ENCODE results near the gene CYB5D1. TPM values are rescaled to one million over a fixed set of nuclear protein-coding genes. Genes with fewer than 3 reads are reported as not detected.
A peak's percentile ranks its signal among the peaks of the same experiment; 100 is the strongest.

The CYB5D1 gene
- total RNA-seq, 2 donors from 2014 or later, result 5.7 to 16.5 TPM

DNA sequence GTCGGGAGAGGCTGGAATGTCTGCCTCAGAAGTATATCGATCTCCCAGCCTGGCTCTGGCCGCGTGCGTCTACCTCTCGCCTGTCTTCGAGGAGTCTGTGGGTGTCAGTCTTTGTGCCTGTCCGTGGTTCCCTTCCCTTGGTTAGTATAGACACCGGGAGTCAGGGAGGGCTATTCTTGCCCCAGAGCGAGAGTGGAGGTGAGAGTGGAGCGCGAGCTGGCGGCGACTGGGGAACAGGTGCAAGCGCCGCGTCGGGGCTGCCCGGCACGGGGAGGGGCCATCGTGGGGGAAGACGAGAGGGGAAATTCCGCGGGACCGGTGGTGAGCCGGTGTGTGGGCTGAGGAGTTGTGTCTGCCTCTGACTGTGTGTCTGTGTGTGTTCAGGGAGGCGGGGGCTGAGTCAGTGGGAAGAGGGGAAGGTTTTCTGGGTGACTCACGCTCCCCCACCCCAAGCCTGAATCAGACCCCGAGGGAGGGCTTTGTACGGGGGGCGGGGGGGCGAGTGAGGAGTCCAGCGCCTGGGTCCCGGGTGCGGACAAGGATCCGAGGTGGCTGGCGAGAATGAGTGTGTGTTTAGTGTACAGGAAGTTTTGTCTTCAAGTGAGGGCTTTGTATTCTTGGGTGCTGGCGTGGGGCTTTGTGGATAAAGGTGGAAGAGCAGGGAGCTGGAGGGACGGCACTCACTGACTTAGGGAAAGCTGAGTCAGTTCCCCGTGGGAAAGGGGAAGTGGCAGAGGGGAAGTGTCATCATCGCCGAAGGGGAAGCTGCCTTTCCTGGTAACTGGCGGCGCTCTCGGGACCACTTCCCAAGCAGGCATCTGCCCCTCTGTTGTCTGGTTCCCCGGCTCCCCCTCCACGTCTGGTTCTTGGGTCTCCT is 15.2 kb upstream of the CYB5D1 start:
- 0% methylated on average over 30 to 47 of the region's 47 CpGs for WGBS, 2 donors
- peak in 2 of 3 donors; percentile 70 to 73 for TF ChIP-seq POLR2A (IDR thresholded peaks at IDR 0.05)
- TF ChIP-seq, protein P1, sequence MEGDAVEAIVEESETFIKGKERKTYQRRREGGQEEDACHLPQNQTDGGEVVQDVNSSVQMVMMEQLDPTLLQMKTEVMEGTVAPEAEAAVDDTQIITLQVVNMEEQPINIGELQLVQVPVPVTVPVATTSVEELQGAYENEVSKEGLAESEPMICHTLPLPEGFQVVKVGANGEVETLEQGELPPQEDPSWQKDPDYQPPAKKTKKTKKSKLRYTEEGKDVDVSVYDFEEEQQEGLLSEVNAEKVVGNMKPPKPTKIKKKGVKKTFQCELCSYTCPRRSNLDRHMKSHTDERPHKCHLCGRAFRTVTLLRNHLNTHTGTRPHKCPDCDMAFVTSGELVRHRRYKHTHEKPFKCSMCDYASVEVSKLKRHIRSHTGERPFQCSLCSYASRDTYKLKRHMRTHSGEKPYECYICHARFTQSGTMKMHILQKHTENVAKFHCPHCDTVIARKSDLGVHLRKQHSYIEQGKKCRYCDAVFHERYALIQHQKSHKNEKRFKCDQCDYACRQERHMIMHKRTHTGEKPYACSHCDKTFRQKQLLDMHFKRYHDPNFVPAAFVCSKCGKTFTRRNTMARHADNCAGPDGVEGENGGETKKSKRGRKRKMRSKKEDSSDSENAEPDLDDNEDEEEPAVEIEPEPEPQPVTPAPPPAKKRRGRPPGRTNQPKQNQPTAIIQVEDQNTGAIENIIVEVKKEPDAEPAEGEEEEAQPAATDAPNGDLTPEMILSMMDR (IDR thresholded peaks at IDR 0.05), result no peak
- Histone ChIP-seq H3K4me3 (peak overlapping the region; percentile 46 to 88), H3K27me3 (no peaks in the 10 kb centered on the region), H3K27ac (peak overlapping the region; percentile 95 to 100 (median 98)), H3K9me3 (no peaks in the 10 kb centered on the region), H3K4me1 (peaks cover 54% of the 10 kb centered on the region), H3K36me3 (replicated peaks in 1 of 2; ENCODE audit: insufficient read depth in 1 of 2, low read depth in 2 of 2) (peaks cover 0 to 13% of the 10 kb centered on the region in 2 donors)
- ATAC-seq (peak; percentile 9), DNase-seq (peak; percentile 70 to 87 (median 75))
- intact Hi-C loops (cut with DNase I), result no loop called here

DNA sequence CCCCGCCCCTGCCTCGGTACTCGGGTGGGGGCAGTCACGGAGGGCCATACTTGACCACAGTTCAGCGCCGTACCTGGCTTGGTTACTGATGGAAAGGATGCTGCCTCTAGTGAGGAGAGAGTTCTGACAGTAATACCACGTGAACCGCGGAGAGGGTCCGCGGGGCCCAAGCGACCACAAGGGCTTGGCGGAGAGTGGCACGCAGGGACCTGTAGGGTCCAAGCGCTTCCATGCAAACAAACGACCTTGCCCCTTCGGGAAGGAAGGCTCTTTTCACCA is 14.6 kb upstream of the CYB5D1 start:
- Histone ChIP-seq H3K27ac (peak overlapping the region; percentile 95 to 100 (median 98)), H3K27me3 (no peaks in the 10 kb centered on the region), H3K36me3 (replicated peaks in 1 of 2; ENCODE audit: insufficient read depth in 1 of 2, low read depth in 2 of 2) (peaks cover 0 to 13% of the 10 kb centered on the region in 2 donors), H3K9me3 (no peaks in the 10 kb centered on the region), H3K4me3 (peak overlapping the region; percentile 38 to 88), H3K4me1 (peaks cover 51% of the 10 kb centered on the region)
- intact Hi-C loops (cut with DNase I), result no loop called here
- DNase-seq (no peak), ATAC-seq (no peak)
- WGBS, 2 donors, result 0% methylated on average over 4 to 17 of the region's 17 CpGs
- TF ChIP-seq, protein P1 (IDR thresholded peaks at IDR 0.05), result no peak
- no peak for TF ChIP-seq POLR2A (IDR thresholded peaks at IDR 0.05)

DNA sequence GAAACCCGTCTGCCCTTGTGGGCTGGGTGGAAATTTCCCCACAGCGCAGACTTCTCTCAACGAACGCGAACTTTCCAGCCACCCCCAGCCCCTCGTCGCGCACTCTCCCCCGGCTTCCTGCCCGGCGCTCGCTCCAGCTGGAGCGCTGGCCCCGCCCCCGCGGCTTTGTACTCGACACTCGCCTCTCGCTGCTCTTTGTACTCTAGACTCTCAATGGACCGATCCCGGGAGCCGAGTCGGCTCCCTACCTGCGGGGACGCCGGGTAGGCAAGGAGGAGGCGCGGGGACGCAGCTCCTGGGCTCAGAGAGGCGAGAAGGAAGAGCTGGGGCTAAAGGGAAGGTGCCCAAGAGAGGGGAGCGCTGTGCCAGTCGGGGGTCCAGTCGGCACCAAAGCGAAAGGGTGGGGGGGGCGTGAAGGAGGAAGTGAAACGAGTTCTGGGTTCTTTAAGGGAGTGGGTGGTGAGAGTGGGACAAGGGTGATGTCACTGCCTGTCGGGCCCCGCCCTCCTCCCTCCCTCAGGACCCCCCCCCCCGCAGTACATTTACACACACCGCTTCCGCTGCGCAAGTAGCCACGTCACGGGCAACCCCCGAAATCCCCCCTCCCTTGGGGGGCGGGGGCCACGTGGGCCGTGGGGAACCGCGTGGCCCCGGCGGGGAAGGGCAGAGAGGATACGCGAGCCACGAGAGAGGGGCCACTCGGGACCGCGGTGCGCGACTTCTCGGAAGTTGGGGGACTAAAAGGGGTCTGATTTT is 14.1 kb upstream of the CYB5D1 start:
- Histone ChIP-seq H3K27me3 (no peaks in the 10 kb centered on the region), H3K27ac (peak overlapping the region; percentile 95 to 100 (median 98)), H3K4me1 (peaks cover 47% of the 10 kb centered on the region), H3K4me3 (peak overlapping the region; percentile 38 to 88), H3K9me3 (no peaks in the 10 kb centered on the region), H3K36me3 (replicated peaks in 1 of 2; ENCODE audit: insufficient read depth in 1 of 2, low read depth in 2 of 2) (peaks cover 0 to 13% of the 10 kb centered on the region in 2 donors)
- peak; percentile 49 for ATAC-seq
- 0% methylated on average over 36 to 51 of the region's 61 CpGs for WGBS, 2 donors
- peak; percentile 89 to 92 (median 90) for DNase-seq
- peak; percentile 71 to 92 (median 91) for TF ChIP-seq POLR2A (IDR thresholded peaks at IDR 0.05)
- TF ChIP-seq, protein P1 (IDR thresholded peaks at IDR 0.05), result no peak
- intact Hi-C loops (cut with DNase I), result no loop called here

DNA sequence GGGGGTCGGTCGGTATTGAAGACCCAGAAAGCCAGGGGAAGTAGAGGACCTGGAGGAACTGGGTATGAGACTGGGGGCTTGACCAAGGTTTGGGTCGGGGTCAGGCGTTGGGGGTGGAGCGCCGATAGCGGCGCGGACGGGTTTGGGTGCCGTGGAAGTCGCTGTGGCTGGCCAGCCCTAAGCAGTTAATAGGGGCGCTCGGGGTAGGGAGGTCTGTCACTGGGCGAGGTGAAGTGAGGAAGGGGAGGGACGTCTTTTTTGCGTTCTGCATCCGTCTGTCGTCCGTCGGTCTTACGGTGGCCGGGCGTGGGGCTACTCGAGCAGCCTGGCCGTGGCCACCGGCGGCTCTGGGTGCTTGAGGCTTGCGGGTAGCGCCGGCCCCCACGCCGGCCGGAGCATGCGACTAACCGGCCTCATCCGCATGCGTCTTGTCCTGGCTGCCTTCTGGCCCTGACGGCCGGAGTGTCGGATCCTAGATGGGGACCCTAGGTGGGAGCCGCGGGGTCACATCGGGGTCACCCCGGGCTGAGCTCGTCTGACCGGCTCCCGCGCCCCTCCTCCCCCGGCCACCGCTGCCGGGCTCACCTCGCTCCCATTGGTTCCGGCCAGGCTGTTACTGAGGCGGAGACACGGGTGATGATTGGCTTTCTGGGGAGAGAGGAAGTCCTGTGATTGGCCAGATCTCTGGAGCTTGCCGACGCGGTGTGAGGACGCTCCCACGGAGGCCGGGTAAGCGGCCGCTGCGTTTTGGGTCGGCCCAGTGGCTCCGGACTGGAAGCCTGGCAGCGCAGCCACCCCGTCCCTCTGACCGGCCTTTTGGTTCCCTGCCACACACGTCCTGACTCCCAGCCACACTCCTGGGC is 13.3 kb upstream of the CYB5D1 start:
- H3K27me3 ChIP-seq, result no peaks in the 10 kb centered on the region
- ATAC-seq (peak; percentile 69), DNase-seq (peak; percentile 90 to 95 (median 92))
- H3K27ac ChIP-seq, result peak overlapping the region; percentile 95 to 100 (median 98)
- H3K4me3 ChIP-seq, result peak overlapping the region; percentile 38 to 88
- no peaks in the 10 kb centered on the region for H3K9me3 ChIP-seq
- 0 to 1% methylated on average over 17 to 67 of the region's 71 CpGs for WGBS, 2 donors
- TF ChIP-seq POLR2A (IDR thresholded peaks at IDR 0.05), result peak; percentile 63 to 83 (median 78)
- TF ChIP-seq, protein P1 (IDR thresholded peaks at IDR 0.05), result no peak
- peaks cover 0 to 13% of the 10 kb centered on the region in 2 donors for H3K36me3 ChIP-seq (replicated peaks in 1 of 2; ENCODE audit: insufficient read depth in 1 of 2, low read depth in 2 of 2)
- peaks cover 39% of the 10 kb centered on the region for H3K4me1 ChIP-seq
- intact Hi-C loops (cut with DNase I), result loop anchor here (5.0 kb wide), 1 partner anchor 102 kb away; no protein-coding TSS in a partner anchor

All from body of pancreas (tissue), 4 donors.